ENCODE results near the gene KLHL29.

The KLHL29 gene

DNA sequence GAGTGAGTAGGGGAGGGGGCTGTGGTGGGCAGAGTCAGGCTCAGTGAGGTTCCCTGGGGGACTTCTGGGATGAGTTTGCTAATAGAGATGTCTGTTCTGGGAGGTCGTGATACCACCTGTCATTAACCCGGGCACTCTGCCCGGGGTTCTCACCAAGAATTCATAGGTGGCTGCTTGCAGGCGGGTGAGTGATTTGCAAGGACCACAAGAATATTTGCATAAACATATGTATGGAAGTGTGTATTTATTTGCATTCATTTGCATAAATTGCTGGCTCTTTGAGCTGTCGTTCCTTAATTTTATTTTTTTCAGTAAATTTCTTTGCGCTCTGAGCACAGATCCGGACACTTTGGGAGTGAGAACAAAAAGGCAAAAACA is 282.0 kb downstream of the KLHL29 start:
- DNase-seq = no peak

DNA sequence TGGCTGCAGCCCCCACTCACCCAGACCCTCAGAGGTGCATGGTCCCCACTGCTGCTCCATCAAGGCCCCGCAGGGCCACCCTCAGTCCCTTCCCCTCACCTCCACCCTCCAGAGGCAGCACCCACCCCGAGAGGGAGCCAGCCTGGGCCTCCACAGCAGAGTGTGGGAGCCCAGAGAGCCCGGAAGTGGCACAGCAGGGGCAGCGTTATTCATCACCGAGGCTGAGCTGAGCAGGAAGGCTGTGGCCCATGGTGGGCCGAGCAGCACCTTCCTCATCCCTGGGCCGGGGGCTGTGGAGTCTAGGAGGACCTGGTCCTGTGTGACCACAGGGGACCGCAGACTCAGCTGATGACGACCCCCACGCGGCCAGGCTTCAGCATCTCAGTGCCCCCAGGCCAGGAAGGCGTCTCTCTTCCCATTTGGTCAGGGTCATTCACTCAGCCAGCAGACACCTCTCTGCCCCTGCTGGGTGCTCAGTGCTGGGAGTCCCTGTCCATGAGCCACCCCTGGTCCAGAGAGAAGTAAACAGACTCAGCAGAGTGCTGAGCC is 283.9 kb downstream of the KLHL29 start:
- no peak for DNase-seq

DNA sequence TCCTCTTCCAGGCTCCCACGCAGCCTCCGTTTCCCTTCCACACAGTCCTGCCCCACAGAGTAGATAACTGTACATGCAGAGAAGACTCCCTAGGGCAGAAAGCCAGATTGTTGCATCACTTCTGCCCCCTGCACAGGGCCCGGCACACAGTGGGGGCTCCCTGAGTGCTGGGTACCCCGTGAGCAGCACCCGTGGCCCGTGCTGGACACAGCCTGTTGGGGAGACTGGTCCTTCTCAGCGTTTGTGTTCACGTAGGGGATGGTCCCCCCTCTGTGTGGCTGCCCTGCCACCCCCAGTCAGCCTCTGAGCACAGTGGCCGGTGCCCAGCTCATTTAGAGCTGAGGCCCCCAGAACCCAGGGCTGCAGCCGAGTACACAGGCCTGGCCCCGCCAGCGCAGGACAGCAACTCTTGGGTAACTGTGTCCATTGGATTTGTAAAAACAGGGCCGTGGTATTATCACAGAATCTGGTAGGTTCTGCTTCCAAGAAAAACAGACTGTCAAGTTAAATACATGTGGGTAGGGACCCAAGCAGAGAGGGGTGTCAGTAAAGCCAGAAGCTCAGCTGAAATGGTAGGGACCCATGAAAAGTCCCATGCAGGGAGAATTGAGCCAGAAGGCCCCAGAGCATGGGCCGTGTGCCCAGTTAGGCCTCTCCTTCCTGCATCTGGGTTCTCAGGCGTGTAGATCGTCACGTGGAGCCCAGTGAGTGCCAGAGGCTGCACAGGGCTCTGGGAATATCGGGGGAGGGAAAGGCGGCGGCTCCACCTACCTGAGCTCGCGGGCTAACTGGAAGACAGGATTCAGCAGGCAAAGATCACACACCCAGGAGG is 284.6 kb downstream of the KLHL29 start:
- no peak for DNase-seq

DNA sequence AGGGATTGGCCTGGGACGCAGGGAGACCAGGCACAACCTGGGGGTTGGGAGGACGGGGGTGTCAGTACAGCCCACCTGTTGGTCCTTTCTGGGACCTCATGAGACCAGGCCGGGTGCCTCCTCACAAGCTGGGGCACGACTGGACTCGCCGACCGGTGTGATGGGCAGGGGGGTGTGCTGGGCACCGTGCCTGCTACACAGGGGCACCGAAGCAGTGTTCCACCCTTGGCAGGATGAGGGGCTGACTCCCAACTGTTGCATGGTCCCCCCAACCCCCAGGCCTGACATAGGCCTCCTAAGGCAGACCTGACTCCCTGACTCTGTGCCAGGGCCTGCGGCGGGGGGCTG is 285.2 kb downstream of the KLHL29 start:
- no peak for DNase-seq

DNA sequence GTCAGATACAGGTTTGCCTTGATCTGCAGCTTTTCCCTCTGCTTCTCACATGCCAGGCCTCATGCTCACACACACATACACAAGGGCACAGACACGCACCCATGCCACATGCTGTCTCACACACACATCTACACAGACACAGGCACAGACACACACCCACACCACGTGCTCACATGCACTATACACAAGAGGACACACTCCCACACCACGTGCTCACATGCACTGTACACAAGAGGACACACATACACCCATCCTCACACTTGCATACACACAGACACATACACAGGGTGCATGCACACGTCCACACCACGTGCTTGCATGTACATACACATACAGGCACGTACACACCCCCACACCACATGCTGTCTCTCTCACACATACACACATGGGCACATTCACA is 288.1 kb downstream of the KLHL29 start:
- DNase-seq = no peak

DNA sequence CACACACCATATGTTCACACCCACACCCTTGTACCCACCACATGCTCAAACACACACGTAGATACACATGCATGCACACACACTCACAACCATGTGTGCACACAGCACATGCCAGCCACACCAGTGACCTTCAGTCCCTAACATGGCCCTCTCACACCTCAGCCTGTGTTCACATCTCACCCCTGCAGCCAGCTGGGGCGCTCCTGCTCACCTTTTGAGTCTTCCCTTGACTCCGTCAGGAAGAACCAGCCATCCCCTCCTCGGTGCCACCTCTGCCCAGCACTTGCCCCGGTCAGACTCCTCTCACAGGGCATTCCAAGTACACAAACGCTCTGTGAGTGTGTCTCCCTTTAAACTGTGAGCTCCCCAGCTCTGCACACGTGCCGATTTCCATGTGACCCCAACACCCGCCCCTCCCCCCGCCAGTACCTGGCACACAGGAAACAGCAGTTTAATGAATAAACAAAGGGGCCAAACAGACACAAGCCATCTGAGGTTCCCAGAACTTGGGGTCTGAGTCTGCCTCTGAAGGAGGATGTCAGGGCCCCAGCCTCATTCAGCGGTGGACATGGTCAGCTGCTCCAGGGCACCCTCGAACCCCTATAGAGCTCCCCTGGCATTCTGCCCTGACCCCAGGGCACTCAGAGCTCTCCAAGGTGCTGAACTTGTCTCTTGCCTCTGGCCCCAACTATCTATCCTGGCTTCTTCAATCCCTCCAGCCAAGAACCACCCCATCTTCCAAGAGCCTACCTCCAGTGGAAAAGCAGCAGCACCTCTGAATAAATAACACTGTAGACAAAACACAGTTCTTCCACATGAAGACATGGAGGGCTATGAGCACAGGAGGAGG is 289.1 kb downstream of the KLHL29 start:
- DNase-seq = no peak

DNA sequence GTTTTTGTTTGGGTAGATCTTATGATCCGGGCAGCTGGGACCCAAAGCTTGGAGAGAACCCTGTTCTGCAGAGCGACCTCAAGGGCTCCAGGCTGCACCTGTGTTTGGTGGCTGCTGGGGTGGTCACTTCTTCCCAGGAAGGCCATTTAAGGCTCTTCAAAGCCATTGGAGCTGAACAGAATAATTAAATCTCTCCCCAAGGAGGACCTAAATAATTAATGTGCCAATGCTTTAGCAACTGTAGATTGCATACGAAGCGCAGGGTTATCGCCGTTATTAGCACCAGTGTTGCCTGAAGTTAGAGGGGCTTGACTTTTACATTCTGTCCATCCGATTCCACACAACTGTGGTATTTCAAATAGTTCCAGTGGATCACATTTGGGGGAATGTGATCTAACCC is 290.5 kb downstream of the KLHL29 start:
- no peak for DNase-seq

DNA sequence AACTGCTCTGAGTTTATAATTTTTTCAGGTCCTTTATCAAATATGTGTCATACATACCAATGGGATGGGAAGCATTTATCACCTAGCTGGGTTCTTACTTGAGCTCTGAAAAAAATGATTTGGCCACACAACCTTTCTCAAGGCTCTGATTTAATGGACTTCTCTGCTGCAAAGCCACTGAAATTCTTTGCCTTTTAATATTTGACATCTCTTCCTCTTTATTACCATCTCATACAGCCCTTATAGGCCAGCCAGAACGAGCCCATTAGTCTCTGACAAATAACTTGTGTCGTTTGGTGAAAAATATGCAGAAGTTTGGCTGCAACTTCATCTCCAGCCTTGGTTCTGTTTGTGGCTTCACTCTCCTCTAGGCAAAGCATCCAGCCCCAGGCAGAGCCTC is 292.9 kb downstream of the KLHL29 start:
- no peak for DNase-seq

DNA sequence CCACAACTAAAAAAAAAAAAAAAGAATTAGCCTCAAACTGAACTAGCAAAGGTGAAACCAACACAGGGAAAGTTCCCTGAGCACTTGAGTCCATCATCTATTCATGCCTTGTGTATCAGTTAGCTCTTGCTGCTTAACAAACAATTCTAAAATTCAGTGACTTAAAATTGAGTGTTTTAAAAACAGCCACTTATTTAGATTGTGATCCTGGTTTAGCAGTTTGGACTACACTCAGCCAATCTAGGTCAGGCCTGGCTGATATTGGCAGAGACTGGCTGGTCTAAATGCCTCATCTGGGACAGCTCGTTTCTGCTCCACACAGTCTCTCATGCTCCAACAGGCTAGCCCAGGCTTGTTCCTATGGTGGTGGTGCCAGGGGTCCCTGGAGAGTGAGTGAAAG is 294.1 kb downstream of the KLHL29 start:
- DNase-seq = no peak

DNA sequence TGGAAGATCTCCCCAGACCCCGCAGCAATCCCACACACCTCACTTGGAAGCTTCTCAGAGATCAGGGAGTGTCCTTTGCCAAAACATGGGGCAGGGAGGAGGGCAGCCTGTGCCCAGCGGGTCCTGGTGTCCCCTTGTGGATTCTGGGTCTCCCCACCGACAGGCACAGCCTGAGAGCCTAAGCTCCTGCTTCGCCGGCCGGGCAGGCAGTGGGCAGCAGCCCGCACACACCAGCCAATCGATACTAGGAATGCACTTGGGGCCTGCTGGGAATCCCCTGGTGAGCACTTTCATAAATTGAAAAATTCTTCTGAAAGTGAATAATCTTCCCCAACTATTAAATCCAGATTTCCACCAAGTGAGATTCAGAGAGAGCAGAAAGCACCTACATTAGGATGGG is 296.0 kb downstream of the KLHL29 start:
- DNase-seq = no peak

DNA sequence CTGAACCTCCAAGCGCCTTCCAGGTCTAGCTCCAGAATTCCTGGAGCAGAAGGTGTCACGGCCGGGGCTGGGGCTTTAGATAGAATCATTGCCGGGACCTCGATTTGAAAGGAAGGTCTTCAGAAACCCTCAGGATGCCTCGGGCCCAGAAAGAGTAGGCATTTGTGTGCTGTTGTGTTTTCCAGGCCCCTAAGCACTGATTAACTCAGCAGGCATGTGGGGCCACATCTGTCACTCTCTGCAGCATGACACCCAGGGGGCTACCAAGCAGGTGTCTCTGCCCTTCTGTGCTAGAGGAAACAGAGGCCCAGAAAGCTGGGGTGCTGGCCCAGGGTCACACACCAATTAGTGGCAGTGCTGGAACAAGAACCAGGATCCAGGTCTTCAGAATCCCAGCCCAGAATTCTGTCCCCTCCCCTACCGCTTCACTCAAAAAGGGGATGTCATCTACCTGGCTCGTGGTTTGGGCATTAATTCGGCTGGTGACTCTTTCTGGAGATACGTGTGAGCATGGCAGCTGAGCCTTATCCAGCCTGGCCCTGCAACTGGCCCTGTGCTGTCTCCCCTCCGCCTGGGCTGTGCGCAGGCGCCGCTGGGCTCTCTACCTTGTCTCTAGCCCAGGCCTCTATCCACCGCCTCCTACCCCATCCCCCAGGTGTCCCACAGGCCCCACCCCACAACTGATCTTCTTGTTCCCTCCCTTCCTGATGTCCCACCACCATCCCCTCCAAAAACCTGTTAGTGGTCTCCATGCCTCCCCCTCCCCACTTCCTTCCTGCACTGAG is 296.6 kb downstream of the KLHL29 start:
- DNase-seq = no peak

DNA sequence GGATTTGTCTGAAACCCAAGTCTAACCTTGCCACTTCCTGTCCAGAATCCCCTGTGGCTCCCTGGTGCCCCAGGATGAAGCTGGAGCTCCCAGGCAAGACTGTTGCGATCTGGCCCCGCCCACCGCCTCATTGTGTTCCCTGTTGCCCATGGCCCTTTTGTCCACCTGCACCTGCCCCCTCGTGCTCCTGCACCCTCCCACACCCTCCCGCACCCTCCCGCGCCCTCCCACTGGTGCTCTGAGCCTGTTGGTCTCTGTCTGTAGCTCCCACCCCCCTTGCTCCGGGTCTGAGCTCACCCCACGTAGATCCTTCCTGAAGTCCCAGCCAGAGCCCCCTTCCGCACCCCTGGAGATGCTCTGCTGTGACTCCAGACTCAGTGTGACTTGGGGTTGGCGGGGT is 297.5 kb downstream of the KLHL29 start:
- DNase-seq = no peak

DNA sequence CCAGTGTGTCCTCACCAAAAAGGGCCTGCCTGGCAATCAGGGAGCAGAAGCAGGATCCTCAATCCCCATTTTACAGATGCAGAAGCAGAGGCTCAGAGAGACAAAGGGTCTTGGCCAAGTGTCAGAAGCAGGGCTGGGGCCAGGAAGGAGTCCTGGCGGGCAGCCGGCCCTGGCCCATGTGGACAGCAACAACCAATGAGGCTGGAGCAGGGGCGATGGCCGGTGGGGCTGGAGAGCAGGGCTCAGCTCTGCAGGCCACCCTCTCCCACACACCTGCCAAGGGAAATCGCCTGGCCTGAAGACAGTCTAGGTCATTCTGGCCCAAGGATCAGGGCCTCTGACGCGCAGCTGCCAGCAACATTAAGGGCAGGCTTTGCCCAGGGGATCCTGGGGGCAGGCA is 298.0 kb downstream of the KLHL29 start:
- no peak for DNase-seq

DNA sequence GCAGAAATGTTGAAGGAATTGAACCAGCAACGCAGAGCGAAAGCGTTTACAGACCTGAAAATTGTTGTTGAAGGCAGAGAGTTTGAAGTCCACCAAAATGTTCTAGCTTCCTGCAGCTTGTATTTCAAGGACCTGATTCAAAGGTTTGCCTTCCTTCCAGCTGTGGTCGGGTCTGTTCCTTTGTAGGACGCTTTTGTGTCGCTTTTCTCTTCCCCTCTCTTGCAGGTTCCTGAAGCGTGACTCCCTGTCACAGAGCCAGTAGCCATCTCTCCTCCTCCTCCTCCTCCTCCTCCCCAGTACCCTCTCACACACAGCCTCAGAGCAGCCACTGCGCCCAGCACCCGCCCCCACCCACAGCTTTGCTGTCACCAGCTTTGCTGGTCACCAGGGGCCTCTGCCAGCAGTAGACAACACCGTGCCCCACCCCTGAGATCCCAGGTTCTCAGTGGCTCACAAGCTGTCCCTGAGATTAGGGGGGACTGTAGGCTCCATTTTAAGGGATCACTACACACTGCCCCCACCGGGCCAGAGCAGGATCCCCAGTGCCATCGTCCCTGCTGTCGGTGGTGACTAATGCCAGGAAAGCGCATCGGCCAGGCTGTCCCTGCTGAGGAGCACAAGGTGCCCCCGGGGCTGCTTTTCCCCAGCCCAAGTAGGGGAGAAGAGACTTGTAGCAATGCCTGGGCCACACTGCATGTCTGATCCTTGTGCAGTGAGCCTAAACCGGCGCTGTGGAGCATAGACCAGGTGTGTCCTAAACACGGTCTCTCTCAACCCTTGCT is 299.6 kb downstream of the KLHL29 start:
- DNase-seq = no peak

DNA sequence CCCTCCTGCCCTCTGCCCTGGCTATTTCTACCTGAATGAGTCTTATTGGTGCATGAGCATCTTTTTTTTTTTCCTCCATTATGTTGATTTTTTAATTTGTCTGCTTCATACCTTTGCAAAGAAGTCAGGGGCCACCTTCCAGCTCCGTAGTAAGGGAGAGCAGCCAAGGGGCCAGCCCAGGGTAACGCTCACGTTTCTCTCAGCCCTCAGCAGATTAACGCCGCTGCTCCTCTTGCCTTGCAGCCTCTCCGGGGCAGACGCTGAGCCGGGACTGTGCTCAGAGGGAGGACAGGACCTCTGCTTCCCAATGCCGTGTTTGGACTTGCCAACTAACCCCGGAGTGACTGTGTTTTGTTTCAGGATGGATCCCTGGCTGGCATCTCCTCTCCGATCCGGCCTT is 300.2 kb downstream of the KLHL29 start:
- no peak for DNase-seq

DNA sequence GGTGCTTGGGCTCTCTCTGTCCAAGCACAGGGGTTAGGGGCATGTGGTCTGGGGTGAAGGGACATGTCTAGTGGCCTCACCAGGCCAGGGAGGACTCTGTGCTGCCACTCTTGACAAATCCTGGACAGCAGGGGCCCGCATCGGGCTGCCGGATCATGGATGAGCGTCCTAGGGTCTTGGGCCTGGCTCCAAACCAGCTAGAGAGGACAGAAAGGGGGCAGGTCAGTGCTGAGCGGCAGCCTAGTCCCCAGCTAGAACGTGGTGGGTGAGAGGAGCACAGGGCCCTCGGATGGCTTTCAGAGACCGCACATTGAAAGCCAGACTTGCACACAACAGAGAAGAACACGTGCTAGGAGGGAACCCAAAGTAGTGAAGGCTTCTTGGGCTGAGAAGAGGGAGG is 300.7 kb downstream of the KLHL29 start:
- no peak for DNase-seq

DNA sequence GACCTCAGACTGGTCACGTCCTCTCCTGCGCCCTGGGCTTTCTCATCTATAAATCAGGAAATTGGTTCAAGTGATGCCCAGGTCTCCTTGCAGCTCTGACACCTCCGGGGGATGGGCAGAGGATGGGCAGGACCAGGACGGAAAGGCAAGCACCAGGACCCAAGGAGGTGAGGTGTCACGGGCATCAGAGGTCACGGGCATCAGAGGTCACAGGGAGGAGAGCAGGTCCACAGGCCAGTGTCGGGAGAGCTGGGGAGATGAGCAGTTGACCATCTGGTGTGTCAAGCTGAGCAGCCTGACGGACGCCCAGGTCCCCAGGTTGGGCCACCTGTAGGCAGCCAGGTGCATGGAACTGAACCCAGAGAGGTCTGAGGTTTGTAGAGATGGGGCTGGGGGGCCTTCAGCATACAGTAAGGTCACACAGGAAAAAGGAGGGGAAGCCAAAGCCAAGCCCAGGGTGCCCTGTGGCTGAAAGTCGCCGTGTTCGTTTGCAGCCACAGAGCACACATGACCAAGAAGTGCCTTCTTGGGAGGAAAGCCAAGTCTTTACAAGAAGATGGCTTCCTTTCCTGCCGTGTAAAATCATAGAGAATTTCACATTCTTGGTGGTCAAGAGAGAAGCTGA is 301.5 kb downstream of the KLHL29 start:
- no peak for DNase-seq

DNA sequence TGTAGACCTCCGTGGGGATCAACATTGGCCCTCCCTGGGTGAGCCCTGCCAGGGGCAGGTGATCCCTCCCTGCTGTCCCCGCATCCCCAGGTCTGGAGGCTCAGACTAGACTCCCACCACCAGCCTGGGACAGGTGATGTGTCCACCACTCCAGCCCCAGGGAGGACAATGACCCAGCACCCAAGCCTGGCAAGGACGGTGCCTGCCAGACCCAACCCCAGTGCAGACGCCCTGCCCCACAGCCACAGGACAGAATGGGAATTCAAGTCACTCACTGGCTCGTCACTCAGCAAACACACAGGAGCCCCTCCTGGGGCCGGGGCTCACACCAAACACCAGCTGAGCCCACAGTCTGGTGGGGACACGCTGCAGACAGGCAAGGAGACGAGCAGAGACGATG is 302.2 kb downstream of the KLHL29 start:
- no peak for DNase-seq

DNA sequence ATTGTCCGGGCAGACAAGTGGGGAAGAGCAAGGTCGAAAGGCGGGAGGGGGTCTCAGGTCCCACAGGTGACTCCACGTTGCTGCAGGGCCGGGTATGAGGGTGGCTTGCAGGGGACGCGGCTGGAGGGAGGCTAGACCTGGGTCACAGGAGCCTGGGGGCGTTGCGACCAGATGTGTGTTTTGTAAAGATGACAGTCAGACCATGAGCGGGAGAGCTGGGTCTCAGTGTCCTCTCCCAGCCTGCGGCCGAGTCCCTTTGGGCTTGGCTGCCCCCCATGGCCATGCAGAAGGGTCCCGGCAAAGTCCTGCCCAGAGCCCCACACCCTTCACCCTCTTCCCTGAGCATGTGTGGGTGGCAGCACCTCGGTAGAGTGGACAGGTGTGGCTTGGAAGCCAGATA is 302.7 kb downstream of the KLHL29 start:
- DNase-seq = no peak

DNA sequence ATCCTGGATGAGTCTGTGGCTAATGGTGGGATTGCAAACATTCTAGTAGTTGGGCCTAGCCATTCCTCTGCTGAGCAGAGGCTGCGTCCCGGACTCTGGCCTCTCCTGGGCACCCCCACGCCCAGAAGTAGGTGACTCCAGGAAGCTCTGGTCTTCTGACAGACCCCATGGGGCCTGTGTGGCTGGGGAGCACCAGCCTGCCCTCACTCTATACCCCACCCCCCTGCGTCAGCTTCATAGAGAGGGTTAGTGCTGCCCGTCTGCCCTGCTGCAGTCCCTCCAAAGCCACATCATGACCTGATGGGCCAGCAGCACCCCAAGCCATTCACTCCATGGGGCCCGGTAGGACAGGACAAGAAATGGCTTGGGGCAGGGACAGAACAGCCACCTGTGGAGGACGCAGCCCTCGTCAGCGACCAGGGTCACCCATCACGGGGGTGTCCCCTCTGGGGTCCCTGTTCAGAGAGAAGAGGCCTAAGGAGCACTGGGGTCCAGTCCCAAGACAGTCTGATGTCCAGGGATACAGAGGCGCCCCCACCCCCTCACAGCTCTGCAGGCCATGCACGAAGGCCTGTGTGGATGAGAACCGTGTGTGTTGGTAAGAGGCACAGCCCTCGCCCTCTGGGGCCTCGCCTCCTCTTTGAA is 303.6 kb downstream of the KLHL29 start:
- DNase-seq = no peak

DNA sequence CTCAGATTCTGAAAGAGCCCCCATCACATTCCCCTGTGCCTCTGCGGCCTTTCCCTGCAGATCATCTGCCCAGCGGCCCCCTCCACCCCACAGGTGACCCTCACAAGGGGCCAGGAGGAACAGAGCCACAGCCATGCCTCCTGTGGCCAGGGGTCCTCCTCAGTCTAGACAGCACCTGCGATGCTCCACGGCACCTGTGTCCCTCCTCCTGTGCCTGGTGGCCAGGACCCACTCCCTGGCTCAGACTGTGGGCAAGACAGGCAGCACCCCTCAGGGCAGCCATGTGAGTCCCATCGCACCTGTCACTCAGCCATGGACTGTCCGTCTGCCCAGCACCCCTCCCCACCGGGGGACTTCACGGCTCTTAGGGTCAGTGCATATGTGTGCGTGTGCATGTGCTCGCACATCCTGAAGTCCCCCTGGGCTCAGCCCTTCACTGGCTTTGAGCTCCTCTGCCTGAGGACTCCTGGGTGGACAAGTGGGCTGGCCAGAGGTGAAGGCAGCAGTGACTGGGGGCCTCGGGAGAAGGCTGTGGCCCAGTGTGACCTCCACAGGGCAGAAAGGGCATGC is 304.2 kb downstream of the KLHL29 start:
- no peak for DNase-seq
